Measurements from ENCODE around the gene SGPP1.
A peak's percentile ranks its signal among the peaks of the same experiment; 100 is the strongest.

Gene SGPP1, protein sequence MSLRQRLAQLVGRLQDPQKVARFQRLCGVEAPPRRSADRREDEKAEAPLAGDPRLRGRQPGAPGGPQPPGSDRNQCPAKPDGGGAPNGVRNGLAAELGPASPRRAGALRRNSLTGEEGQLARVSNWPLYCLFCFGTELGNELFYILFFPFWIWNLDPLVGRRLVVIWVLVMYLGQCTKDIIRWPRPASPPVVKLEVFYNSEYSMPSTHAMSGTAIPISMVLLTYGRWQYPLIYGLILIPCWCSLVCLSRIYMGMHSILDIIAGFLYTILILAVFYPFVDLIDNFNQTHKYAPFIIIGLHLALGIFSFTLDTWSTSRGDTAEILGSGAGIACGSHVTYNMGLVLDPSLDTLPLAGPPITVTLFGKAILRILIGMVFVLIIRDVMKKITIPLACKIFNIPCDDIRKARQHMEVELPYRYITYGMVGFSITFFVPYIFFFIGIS

GRCh38 chr14:63727736-63728728, at the start of gene SGPP1:
Gene SGPP1 (minus strand): TSS chr14:63728065. CDS start chr14:63727944, 121 bp downstream.
- peak; percentile 84 for DNase-seq (ENCODE audit: extremely low spot score)
- no peak for TF ChIP-seq HDGF (IDR thresholded peaks at IDR 0.05; ENCODE audit: borderline replicate concordance)
- no peak for TF ChIP-seq LEF1 (IDR thresholded peaks at IDR 0.05; ENCODE audit: borderline replicate concordance)
- TF ChIP-seq FOXK2 (IDR thresholded peaks at IDR 0.05): no peak
- TF ChIP-seq TARDBP (IDR thresholded peaks at IDR 0.05): no peak
- TF ChIP-seq ARNT (IDR thresholded peaks at IDR 0.05): no peak
- TF ChIP-seq ZNF384 (IDR thresholded peaks at IDR 0.05): no peak
- ChIA-PET POLR2A (interaction anchor here (3.3 kb wide), 1 partner anchor 86 kb away, joined by 25 read pairs; the partner anchor contains the start of gene WDR89), CTCF (interaction anchor here (0.5 kb wide), 1 partner anchor 50 kb away, joined by 3 read pairs; no protein-coding TSS in a partner anchor)

DNA sequence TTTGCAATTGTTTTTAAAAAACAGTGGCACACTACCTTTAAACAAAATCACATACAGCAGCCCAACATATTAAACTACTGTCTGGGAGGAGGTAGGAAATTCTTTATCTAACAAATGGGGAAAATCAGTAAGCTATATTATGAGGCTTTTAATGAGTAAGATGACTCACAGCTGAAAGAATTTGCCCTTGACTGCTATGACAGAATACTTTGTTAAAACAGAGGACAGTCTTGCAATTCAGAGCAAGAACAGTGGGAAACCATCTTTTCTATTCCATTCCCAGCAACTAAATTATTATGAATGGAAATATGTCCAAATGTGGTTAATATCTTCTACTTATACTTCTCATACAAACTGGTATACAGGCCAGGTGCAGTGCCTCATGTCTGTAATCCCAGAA, 49.2 kb upstream of the SGPP1 start:
- TF ChIP-seq, protein P1, sequence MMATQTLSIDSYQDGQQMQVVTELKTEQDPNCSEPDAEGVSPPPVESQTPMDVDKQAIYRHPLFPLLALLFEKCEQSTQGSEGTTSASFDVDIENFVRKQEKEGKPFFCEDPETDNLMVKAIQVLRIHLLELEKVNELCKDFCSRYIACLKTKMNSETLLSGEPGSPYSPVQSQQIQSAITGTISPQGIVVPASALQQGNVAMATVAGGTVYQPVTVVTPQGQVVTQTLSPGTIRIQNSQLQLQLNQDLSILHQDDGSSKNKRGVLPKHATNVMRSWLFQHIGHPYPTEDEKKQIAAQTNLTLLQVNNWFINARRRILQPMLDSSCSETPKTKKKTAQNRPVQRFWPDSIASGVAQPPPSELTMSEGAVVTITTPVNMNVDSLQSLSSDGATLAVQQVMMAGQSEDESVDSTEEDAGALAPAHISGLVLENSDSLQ (IDR thresholded peaks at IDR 0.05): no peak
- TF ChIP-seq ELF4 (IDR thresholded peaks at IDR 0.05) (no peak), FOXK2 (IDR thresholded peaks at IDR 0.05) (no peak), CTBP1 (IDR thresholded peaks at IDR 0.05; ENCODE audit: borderline replicate concordance) (no peak), BHLHE40 (IDR thresholded peaks at IDR 0.05; ENCODE audit: borderline replicate concordance) (no peak), TARDBP (IDR thresholded peaks at IDR 0.05) (no peak), ARNT (IDR thresholded peaks at IDR 0.05) (no peak), SUZ12 (IDR thresholded peaks at IDR 0.05) (no peak), LEF1 (IDR thresholded peaks at IDR 0.05; ENCODE audit: borderline replicate concordance) (no peak), L3MBTL2 (conservative IDR thresholded peaks at IDR 0.05) (no peak), FOXM1 (IDR thresholded peaks at IDR 0.05; ENCODE audit: borderline replicate concordance) (no peak), HDGF (IDR thresholded peaks at IDR 0.05; ENCODE audit: borderline replicate concordance) (no peak), SP1 (IDR thresholded peaks at IDR 0.05) (no peak), ZNF384 (IDR thresholded peaks at IDR 0.05) (no peak), FOXA1 (IDR thresholded peaks at IDR 0.05) (no peak), NFRKB (IDR thresholded peaks at IDR 0.05) (no peak)
- ChIA-PET POLR2A (interaction anchor here (0.6 to 0.7 kb wide), 2 partner anchors 234 to 305 kb away, joined by 3 read pairs; partner anchors contain the start of gene PPP2R5E), CTCF (no interaction called here)
- no peak for DNase-seq (ENCODE audit: extremely low spot score)

GRCh38 chr14:63773504-63773903, 45.6 kb upstream of the SGPP1 start:
- POLR2A ChIA-PET: no interaction called here
- CTCF ChIA-PET: no interaction called here
- no peak for DNase-seq (ENCODE audit: extremely low spot score)
- TF ChIP-seq LEF1 (IDR thresholded peaks at IDR 0.05; ENCODE audit: borderline replicate concordance) (no peak), CTBP1 (IDR thresholded peaks at IDR 0.05; ENCODE audit: borderline replicate concordance) (no peak), FOXK2 (IDR thresholded peaks at IDR 0.05) (no peak), ARNT (IDR thresholded peaks at IDR 0.05) (no peak), HDGF (IDR thresholded peaks at IDR 0.05; ENCODE audit: borderline replicate concordance) (no peak), BHLHE40 (IDR thresholded peaks at IDR 0.05; ENCODE audit: borderline replicate concordance) (no peak), ZNF384 (IDR thresholded peaks at IDR 0.05) (no peak)

GRCh38 chr14:63770187-63770807, 42.4 kb upstream of the SGPP1 start:
- DNase-seq (ENCODE audit: extremely low spot score): peak; percentile 43
- POLR2A ChIA-PET: interaction anchor here (1.0 kb wide), 1 partner anchor 227 kb away, joined by 3 read pairs; the partner anchor contains the start of gene PPP2R5E
- TF ChIP-seq SP1 (IDR thresholded peaks at IDR 0.05) (no peak), FOXM1 (IDR thresholded peaks at IDR 0.05; ENCODE audit: borderline replicate concordance) (no peak)
- CTCF ChIA-PET: interaction anchor here (0.7 to 1.2 kb wide), 6 partner anchors 9 to 1291 kb away, joined by 3 to 7 read pairs (median 5); no protein-coding TSS in a partner anchor

GRCh38 chr14:63766611-63767010, 38.7 kb upstream of the SGPP1 start:
- POLR2A ChIA-PET: no interaction called here
- CTCF ChIA-PET: interaction anchor here (1.0 kb wide), 1 partner anchor 30 kb away, joined by 3 read pairs; no protein-coding TSS in a partner anchor
- TF ChIP-seq ARNT (IDR thresholded peaks at IDR 0.05): no peak
- TF ChIP-seq ZNF384 (IDR thresholded peaks at IDR 0.05): no peak
- no peak for TF ChIP-seq BHLHE40 (IDR thresholded peaks at IDR 0.05; ENCODE audit: borderline replicate concordance)
- TF ChIP-seq HDGF (IDR thresholded peaks at IDR 0.05; ENCODE audit: borderline replicate concordance): no peak
- no peak for TF ChIP-seq FOXM1 (IDR thresholded peaks at IDR 0.05; ENCODE audit: borderline replicate concordance)
- no peak for TF ChIP-seq FOXA1 (IDR thresholded peaks at IDR 0.05)
- TF ChIP-seq LEF1 (IDR thresholded peaks at IDR 0.05; ENCODE audit: borderline replicate concordance): no peak
- no peak for TF ChIP-seq L3MBTL2 (conservative IDR thresholded peaks at IDR 0.05)
- TF ChIP-seq NFRKB (IDR thresholded peaks at IDR 0.05): no peak
- no peak for TF ChIP-seq SP1 (IDR thresholded peaks at IDR 0.05)
- TF ChIP-seq, protein P1 (IDR thresholded peaks at IDR 0.05): no peak
- TF ChIP-seq ELF4 (IDR thresholded peaks at IDR 0.05): no peak
- TF ChIP-seq CTBP1 (IDR thresholded peaks at IDR 0.05; ENCODE audit: borderline replicate concordance): no peak
- no peak for TF ChIP-seq SUZ12 (IDR thresholded peaks at IDR 0.05)
- no peak for TF ChIP-seq TARDBP (IDR thresholded peaks at IDR 0.05)
- TF ChIP-seq FOXK2 (IDR thresholded peaks at IDR 0.05): no peak
- no peak for DNase-seq (ENCODE audit: extremely low spot score)
